Fibroblast of upper back skin (primary cell): ENCODE data around the gene ZCWPW1.

ENCODE experiments used
- DNase-seq: peaks from one replicate; pipeline ENCODE4 v3.0.0-alpha.2; 2013

ZCWPW1 gene, protein sequence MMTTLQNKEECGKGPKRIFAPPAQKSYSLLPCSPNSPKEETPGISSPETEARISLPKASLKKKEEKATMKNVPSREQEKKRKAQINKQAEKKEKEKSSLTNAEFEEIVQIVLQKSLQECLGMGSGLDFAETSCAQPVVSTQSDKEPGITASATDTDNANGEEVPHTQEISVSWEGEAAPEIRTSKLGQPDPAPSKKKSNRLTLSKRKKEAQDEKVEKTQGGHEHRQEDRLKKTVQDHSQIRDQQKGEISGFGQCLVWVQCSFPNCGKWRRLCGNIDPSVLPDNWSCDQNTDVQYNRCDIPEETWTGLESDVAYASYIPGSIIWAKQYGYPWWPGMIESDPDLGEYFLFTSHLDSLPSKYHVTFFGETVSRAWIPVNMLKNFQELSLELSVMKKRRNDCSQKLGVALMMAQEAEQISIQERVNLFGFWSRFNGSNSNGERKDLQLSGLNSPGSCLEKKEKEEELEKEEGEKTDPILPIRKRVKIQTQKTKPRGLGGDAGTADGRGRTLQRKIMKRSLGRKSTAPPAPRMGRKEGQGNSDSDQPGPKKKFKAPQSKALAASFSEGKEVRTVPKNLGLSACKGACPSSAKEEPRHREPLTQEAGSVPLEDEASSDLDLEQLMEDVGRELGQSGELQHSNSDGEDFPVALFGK

DNA sequence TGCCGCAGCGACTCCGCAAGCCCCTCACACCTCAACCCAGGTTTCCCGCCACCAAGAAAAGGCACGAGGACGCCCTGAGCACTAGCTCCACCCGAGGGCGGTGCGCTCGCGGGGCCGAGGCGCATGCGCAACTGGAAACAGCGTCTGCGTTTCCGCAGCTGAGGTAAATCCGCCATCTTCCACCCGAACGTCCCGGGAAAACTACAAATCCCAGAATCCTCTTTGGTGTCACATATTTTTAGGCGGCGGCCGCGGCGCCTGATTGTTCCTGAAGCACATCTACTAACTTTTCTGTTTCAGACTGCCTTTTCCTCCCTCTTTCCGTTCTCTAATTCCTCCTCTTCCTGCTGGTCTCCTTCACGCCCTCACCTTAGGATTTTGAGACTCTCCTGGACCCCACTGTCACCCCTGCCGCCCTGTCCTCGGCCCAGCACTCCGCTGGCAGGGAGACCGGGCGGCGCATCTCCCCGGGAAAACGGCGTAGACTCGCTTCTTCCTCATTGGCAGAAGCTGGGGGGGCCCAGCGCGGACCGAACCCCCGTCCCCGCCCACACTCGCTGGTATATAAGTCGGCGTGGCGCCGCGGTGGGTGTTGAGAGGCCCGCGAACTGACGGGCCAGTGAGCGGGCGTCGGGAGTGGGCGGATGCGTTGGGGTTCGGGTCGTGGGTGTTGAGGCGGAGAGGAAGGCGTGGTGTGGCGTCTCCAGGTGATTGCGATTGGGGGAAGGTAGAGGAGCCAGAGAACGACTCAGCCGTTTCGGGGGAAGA, at the start of gene ZCWPW1:
Gene ZCWPW1 (minus strand): TSS at position 505 of the 768 bp plus-strand sequence. CDS start 8,054 bp downstream, outside the sequence.
- DNase-seq, result peak; percentile 98

DNA sequence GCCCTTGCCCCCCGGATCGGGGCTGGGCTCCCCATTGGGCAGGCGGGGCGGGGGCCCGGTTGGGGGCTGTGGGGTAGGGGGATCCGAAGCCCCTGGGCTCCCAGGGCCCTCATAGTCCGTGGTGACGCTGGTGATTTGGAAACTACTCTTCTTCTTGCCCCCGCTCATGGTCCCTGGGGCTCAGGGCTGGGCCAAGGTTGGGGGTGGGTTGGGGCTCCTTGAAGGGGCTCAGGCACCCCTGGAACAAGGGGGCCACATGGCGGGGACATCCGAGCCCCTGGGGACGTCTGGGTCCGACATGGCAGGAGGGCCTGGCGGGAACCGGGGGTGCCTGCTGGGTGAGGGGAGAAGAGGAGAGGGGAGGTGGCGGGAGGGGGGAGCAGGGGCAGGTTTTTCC, 49.4 kb upstream of the ZCWPW1 start:
- DNase-seq, result no peak

GRCh38 chr7:100476903-100477870, 48.7 kb upstream of the ZCWPW1 start:
- DNase-seq, result no peak

DNA sequence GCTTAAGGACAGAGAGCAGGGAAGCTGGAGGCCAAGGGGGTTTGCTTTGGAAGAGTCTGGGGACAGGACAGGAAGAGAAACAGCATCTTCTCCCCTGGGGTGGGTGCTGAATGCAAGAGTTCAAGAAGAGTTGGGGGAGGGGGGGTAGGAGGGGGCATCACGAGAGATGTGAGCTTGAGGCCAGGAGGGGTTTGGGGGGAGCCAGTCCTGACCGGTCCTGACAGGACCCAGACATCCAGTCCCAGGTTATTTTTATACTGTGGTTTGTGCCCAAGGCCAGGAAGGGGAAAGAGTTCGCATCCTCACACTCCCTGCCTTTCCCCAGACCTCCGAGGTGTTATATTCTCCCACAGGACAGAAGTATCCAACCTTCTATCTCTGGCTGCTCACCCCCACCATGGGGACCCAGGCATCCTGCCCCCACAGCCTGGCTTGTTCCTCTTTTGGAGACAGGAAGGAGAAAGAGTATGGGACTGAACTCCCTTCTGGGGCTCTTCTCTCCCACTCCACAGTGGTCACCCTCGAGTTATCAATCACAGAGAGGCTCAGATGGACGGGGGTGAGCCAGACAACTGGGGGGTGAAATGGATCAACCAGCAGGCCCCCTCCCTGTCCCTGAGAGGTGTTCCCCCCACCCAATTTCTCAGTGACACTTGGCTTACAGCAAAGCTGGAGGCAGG, 47.7 kb upstream of the ZCWPW1 start:
- DNase-seq, result no peak

DNA sequence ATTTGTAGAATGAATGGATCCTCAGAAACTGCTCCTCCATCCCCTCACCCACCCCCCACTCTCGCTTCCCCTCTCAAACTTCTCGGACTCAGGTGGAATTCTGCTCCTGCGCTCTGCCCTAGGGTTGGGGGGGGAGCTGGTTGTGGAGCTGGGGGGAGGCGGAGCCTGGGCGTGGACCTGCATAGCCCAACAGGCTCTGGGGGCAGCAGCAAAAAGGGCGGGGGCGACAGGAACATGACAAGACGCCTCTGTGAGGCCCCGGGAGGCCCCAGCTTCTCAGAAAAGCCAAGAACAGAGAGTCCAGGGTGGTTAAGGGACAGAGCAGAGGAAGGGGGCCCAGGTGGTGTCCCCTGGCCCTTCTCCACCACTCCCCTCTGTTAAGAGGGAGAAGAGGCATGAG, 47.0 kb upstream of the ZCWPW1 start:
- no peak for DNase-seq

GRCh38 chr7:100472854-100473499, 44.5 kb upstream of the ZCWPW1 start:
- DNase-seq, result peak; percentile 32

GRCh38 chr7:100472121-100472851, 43.8 kb upstream of the ZCWPW1 start:
- no peak for DNase-seq

DNA sequence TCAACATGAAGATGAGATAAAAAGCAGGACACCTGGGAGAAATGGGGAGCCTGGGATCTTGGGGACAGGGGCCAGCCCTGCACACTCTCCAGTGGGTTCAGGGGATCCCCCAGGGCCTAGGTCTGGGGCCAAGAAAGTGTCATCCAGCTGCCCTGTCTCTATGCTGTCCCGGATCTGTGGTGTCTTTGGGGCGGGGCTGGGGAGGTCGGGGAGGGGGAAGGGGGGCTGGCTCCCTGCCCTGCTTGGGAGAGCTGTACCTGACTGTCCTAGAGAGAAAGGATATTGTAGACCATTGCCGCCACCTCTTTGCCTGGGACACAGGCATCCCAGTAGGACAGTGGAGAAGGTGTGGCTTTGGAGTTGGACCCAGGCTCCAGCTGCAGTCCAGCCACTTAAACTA, 42.5 kb upstream of the ZCWPW1 start:
- no peak for DNase-seq

DNA sequence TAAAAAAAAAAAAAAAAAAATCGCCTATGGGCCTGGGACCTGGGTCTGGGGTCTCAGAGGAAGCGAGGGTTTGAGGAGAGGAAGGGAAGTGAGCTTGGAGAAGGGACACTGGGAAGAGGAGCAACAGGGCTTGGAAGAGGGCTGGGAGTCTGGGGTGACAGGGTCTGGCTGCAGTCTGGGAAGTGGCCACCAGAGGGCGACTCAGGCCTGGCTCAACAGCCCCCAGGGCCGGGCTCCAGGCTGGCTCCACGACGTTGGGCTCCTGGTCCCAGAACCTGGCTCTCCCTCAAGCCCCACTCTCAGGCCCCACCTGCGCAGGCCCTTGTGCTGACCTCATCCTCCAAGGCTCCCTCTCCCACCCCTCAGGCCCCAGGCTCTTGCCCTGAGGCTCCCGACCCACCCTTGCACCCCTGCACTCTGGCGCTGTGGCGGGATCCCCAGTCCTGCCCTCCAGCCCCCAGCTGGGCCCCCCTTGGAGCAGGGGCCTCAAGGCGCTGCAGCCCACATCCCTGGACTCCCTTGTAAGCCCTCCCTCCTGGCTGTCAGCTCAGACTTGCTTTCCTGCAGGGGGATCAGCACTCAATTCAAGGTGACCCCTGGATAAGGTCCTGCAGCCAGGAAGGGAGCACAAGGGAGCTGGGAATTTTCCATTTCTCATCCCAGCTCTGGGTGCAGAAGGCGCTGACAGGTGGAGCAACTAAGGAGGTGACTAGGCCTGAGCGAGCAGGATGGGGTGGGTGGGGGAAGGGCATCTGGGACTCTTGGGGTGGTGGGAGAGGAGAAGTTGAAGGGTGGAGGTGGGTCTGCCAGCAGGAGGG, 40.9 kb upstream of the ZCWPW1 start:
- peak; percentile 61 for DNase-seq

GRCh38 chr7:100467638-100468373, 39.3 kb upstream of the ZCWPW1 start:
- DNase-seq, result no peak

- no peak for DNase-seq
These were observed 38.4 kb upstream of the ZCWPW1 start for GRCh38 chr7:100466653-100467605.

DNA sequence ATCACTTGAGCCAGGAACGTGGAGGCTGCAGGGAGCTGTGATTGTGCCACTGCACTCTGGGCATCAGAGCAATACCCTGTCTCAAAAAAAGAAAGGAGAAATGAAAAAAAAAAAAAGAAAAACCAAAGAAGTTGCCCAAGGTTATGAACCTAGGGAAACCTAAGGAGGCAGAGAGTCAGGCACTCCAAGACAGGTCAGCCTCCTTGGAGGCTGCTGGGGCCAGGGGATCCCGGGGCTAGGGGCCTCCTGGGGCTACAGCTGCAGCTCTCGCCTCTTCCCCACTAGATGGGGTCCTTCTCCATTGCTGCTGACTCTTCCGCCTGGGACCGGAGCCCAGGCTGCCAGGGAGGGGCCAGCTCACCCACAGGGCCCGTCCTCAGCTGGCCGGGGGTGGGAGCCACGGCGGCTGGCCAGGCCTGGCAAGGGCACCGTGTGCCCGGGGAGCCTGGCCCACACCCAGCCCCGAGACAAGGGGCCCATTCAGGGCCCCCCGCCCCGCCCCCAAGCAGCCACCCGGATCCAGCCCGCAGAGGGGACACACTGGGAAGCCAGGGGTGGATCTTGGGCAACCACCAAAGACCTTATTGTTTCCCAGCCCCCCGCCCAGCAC, 37.3 kb upstream of the ZCWPW1 start:
- DNase-seq, result peak; percentile 74

GRCh38 chr7:100465299-100465698, 36.8 kb upstream of the ZCWPW1 start:
- no peak for DNase-seq

DNA sequence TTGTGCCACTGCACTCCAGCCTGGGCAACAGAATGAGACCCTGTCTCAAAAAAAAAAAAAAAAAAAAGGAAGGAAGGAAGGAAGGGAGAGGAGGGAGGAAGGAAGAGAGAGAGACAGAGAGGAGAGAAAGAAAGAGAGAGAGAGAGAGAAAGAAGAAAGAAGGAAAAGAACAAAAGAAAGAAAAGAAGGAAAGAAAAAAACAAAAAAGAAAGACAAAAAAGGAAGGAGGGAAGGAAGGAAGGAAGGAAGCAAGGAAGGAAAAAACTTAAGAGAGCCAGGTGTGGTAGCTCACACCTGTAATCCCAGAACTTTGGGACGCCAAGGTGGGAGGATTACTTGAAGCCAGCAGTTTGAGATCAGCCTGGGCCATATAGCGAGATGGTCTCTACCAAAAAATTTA, 36.3 kb upstream of the ZCWPW1 start:
- no peak for DNase-seq

DNA sequence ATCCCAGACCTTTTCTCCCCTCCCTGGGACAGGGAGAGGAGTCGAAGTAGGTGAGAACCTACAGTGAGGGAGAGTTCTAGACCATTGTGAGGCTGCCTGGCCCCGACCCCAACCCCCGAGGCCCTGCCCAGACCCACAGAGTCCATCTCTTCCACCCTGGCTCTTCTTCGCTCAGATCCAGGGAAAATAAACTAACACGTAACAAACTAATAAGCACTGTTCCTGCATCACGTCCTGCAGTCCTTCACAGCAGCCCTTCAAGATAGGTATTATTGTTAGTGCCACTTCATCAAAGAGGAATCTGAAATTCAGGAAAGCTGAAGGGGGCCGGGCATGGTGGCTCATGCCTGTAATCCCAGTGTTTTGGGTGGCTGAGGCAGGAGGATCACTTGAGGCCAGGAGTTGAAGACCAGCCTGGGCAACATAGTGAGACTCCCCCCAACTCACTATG, 35.7 kb upstream of the ZCWPW1 start, which contains the start of gene SPACDR:
Gene SPACDR (minus strand): TSS at position 51 of the 451 bp plus-strand sequence. CDS start 235 bp downstream, outside the sequence.
- DNase-seq, result no peak

DNA sequence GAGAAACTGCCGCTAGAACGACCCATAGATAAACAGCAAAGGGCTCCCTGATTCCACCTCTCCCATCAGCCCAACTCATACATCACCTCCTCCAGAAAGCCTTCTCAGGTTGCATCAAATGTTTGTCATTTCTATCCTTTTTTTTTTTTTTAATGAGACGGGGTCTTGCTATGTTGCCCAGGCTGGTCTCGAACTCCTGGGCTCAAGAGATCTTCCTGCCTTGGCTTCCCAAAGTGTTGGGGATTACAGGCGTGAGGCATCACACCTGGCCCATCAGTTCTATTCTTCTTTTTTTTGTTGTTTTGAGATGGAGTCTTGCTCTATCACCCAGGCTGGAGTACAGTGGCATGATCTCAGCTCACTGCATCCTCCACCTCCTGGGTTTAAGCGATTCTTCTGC, 28.5 kb upstream of the ZCWPW1 start:
- no peak for DNase-seq

GRCh38 chr7:100456562-100456961, 28.1 kb upstream of the ZCWPW1 start:
- no peak for DNase-seq
